Keratinocyte (primary cell): ENCODE data around the gene TBX18. TPM values are rescaled to one million over a fixed set of nuclear protein-coding genes. Genes with fewer than 3 reads are reported as not detected.

ENCODE experiments used
- DNase-seq: peaks from one replicate; pipeline ENCODE4 v3.0.0-alpha.2; 2011; ENCODE audit warnings: low read depth, missing footprints, low spot score
- FAIRE-seq: peaks from 2 replicates; lab custom pipeline; 2011; peaks lifted over from hg19 to GRCh38; lab: Jason Lieb, UNC
- H2AFZ ChIP-seq: 2 replicates; pipeline ENCODE4 v1.6.0; 2012; ENCODE audit warnings: low read length, control low read depth, inconsistent platforms; ENCODE audit not compliant: control insufficient read depth
- H3K27ac ChIP-seq: 2 replicates; pipeline ENCODE4 v1.5.1; 2011; ENCODE audit warnings: low read length; ENCODE audit not compliant: control insufficient read depth, insufficient read depth
- H3K27me3 ChIP-seq: 3 replicates; pipeline ENCODE4 v1.6.0; 2011; ENCODE audit warnings: low read length; ENCODE audit not compliant: control insufficient read depth, insufficient read depth; ENCODE audit errors: extremely low read depth
- H3K36me3 ChIP-seq, 2 experiments: 2 replicates in 1 of 2; 3 replicates in 1 of 2; pipeline ENCODE4 v1.5.1; 2011; ENCODE audit warnings: low read length in 2 of 2, mild to moderate bottlenecking in 1 of 2; ENCODE audit not compliant: control insufficient read depth in 2 of 2, insufficient read depth in 2 of 2; ENCODE audit errors: extremely low read depth in 1 of 2
- H3K4me1 ChIP-seq: 3 replicates; pipeline ENCODE4 v1.5.1; 2011; ENCODE audit warnings: low read length; ENCODE audit not compliant: control insufficient read depth, insufficient read depth; ENCODE audit errors: extremely low read depth
- H3K4me2 ChIP-seq: 3 replicates; pipeline ENCODE4 v1.6.0; 2011; ENCODE audit warnings: low read depth, low read length; ENCODE audit not compliant: control insufficient read depth, insufficient read depth; ENCODE audit errors: extremely low read depth
- H3K4me3 ChIP-seq, 3 experiments: fragments of 200-600 bp in 1 of 3; sonication (generic) in 1 of 3; 2 replicates in 2 of 3; 3 replicates in 1 of 3; pipeline ENCODE4 v1.5.1; 2011 to 2016; ENCODE audit warnings: low read length in 3 of 3, mild to moderate bottlenecking in 3 of 3, control low read depth in 2 of 3, inconsistent platforms in 1 of 3, low read depth in 1 of 3, mixed read lengths in 1 of 3, mixed run types in 1 of 3, moderate library complexity in 1 of 3; ENCODE audit not compliant: control insufficient read depth in 2 of 3, insufficient read depth in 2 of 3; ENCODE audit errors: extremely low read depth in 1 of 3
- H3K79me2 ChIP-seq: 2 replicates; pipeline ENCODE4 v1.6.0; 2012; ENCODE audit warnings: low read length; ENCODE audit not compliant: control insufficient read depth, insufficient read depth
- H3K9ac ChIP-seq: 3 replicates; pipeline ENCODE4 v1.6.0; 2011; ENCODE audit warnings: low read length; ENCODE audit not compliant: control insufficient read depth, insufficient read depth; ENCODE audit errors: extremely low read depth
- H3K9me1 ChIP-seq: 3 replicates; pipeline ENCODE4 v1.6.0; 2011; ENCODE audit warnings: low read length; ENCODE audit not compliant: control insufficient read depth, insufficient read depth; ENCODE audit errors: extremely low read depth
- H3K9me3 ChIP-seq: 2 replicates; pipeline ENCODE4 v1.5.1; 2012; ENCODE audit warnings: low read depth, low read length; ENCODE audit not compliant: control insufficient read depth
- H4K20me1 ChIP-seq: 3 replicates; pipeline ENCODE4 v1.6.0; 2011; ENCODE audit warnings: low read length; ENCODE audit not compliant: control insufficient read depth, insufficient read depth; ENCODE audit errors: extremely low read depth
- EZH2 ChIP-seq: IDR thresholded peaks from one replicate; pipeline ENCODE4 v1.6.1; 2012; ENCODE audit warnings: inconsistent platforms, mild to moderate bottlenecking, low read length, moderate library complexity
- dilution Hi-C: fragments of 300-500 bp; cut with MboI; formaldehyde crosslinking; loops from one replicate; pipeline ENCODE4 v1.7.0; 2020; ENCODE audit warnings: low sequenced_read_pairs; ENCODE audit not compliant: extremely low pct_ligation_motif_present
- polyA plus RNA-seq, 5 experiments: library from polyadenylated mRNA; depleted of rRNA in 3 of 5; stranded (reverse) in 3 of 5; stranded (forward) in 1 of 5; unstranded in 1 of 5; fragments of >200 nt; gene quantifications; 1 replicate in 1 of 5; 2 replicates in 3 of 5; 3 replicates in 1 of 5; pipeline versions ENCODE4 v1.2.1 to v1.2.3, GENCODE V29; 2011 to 2012; ENCODE audit warnings: missing spikeins in 2 of 5, low read depth in 1 of 5, low replicate concordance in 1 of 5
- TF ChIP-seq, protein P1 (sequence below), 3 experiments: IDR thresholded peaks in 1 of 3; conservative IDR thresholded peaks in 1 of 3; optimal IDR thresholded peaks in 1 of 3; 2 replicates in 2 of 3; 3 replicates in 1 of 3; pipeline versions ENCODE3 to v1.5.1; 2011; ENCODE audit warnings: low read length in 3 of 3, mild to moderate bottlenecking in 3 of 3, moderate library complexity in 2 of 3, control low read depth in 1 of 3, inconsistent platforms in 1 of 3; ENCODE audit not compliant: insufficient read depth in 2 of 3; ENCODE audit errors: extremely low read depth in 1 of 3

The TBX18 gene
- polyA plus RNA-seq, 1 donor (not counting 4 experiments of a cell fraction or from before 2014, with no cell fraction given): 0.03 TPM

DNA sequence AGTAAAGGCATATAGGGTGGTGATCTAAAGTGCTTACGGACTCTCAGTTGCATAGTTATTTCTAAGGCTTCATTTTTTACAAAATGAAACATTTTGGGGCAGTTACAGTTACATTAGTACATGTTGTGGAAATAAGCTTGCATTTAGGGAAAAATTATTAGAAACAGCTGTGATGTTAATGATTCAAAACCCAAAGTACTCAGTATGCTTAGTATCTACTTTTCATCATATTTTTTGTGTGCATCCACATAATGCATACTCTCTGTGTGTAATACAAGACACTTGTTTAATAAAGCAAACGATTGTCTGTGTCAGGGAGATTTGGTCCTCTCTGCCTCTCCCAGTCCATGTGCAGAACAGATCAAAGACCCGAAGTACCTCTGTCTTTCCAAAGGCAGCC is 11.4 kb upstream of the TBX18 start:
- FAIRE-seq: no peak

DNA sequence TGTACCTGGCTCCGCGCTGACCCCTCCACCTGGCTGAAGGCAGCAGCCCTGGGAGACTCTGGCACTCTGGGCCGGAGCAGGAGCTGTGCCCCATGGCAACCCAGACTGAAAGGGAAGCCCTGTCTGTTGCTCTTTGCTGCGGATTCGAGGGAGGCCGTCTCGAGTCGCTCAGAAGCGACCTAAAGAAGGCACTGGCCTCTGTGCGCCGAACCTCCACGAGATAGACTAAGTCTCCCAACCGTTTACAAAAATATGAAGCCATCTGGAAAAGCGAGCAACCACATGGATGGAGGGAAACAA is 10.5 kb upstream of the TBX18 start:
- Histone ChIP-seq H3K4me1 (no peaks in the 10 kb centered on the region), H3K9ac (no peak overlapping the region), H2AFZ (no peak overlapping the region), H3K27me3 (peaks cover 37% of the 10 kb centered on the region), H3K9me3 (no peaks in the 10 kb centered on the region), H3K9me1 (no peaks in the 10 kb centered on the region), H3K27ac (no peak overlapping the region), H3K4me2 (no peak overlapping the region), H3K4me3 (no peak overlapping the region), H3K36me3 (no peaks in the 10 kb centered on the region), H3K79me2 (no peaks in the 10 kb centered on the region), H4K20me1 (no peaks in the 10 kb centered on the region)
- DNase-seq (no peak), FAIRE-seq (no peak)
- TF ChIP-seq, protein P1, sequence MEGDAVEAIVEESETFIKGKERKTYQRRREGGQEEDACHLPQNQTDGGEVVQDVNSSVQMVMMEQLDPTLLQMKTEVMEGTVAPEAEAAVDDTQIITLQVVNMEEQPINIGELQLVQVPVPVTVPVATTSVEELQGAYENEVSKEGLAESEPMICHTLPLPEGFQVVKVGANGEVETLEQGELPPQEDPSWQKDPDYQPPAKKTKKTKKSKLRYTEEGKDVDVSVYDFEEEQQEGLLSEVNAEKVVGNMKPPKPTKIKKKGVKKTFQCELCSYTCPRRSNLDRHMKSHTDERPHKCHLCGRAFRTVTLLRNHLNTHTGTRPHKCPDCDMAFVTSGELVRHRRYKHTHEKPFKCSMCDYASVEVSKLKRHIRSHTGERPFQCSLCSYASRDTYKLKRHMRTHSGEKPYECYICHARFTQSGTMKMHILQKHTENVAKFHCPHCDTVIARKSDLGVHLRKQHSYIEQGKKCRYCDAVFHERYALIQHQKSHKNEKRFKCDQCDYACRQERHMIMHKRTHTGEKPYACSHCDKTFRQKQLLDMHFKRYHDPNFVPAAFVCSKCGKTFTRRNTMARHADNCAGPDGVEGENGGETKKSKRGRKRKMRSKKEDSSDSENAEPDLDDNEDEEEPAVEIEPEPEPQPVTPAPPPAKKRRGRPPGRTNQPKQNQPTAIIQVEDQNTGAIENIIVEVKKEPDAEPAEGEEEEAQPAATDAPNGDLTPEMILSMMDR (optimal IDR thresholded peaks at IDR 0.05 in 1 of 3, IDR thresholded peaks at IDR 0.05 in 1 of 3, conservative IDR thresholded peaks at IDR 0.05 in 1 of 3; ENCODE audit: extremely low read depth in 1 of 3, insufficient read depth in 2 of 3, low read length in 3 of 3): no peak
- TF ChIP-seq EZH2: no peak
- dilution Hi-C loops: no loop called here

More for the DNA sequence above, 11.4 kb upstream of the TBX18 start:
- H3K4me1 ChIP-seq: no peaks in the 10 kb centered on the region
- H3K9me1 ChIP-seq: no peaks in the 10 kb centered on the region
- no peak overlapping the region for H3K4me3 ChIP-seq
- no peaks in the 10 kb centered on the region for H3K36me3 ChIP-seq
- no peaks in the 10 kb centered on the region for H3K79me2 ChIP-seq
- TF ChIP-seq, protein P1 (optimal IDR thresholded peaks at IDR 0.05 in 1 of 3, IDR thresholded peaks at IDR 0.05 in 1 of 3, conservative IDR thresholded peaks at IDR 0.05 in 1 of 3; ENCODE audit: extremely low read depth in 1 of 3, insufficient read depth in 2 of 3, low read length in 3 of 3): no peak
- TF ChIP-seq EZH2: no peak
- H2AFZ ChIP-seq: no peak overlapping the region
- no peak overlapping the region for H3K4me2 ChIP-seq
- no peak for DNase-seq
- peaks cover 37% of the 10 kb centered on the region for H3K27me3 ChIP-seq
- H3K9ac ChIP-seq: no peak overlapping the region
- no peak overlapping the region for H3K27ac ChIP-seq
- dilution Hi-C loops: no loop called here
- no peaks in the 10 kb centered on the region for H3K9me3 ChIP-seq
- H4K20me1 ChIP-seq: no peaks in the 10 kb centered on the region
